HFFc6 (cell line): Measurements from ENCODE around the gene COCH. TPM values are rescaled to one million over a fixed set of nuclear protein-coding genes. Genes with fewer than 3 reads are reported as not detected.
A peak's percentile ranks its signal among the peaks of the same experiment; 100 is the strongest.

ENCODE experiments used
- DNase-seq: peaks from one replicate; pipeline ENCODE4 v3.0.0-alpha.2; 2018
- H3K27ac Mint-ChIP-seq: 2 replicates; pipeline ENCODE4 v1.8.0; 2020; ENCODE audit warnings: mild to moderate bottlenecking, mixed read lengths
- H3K27me3 Mint-ChIP-seq: 2 replicates; pipeline ENCODE4 v1.8.0; 2021; ENCODE audit warnings: mild to moderate bottlenecking, moderate library complexity, mixed read lengths; ENCODE audit not compliant: insufficient read depth
- H3K36me3 Mint-ChIP-seq: 2 replicates; pipeline ENCODE4 v1.8.0; 2021; ENCODE audit warnings: low read depth, mixed read lengths
- H3K4me1 Mint-ChIP-seq: 2 replicates; pipeline ENCODE4 v1.8.0; 2020; ENCODE audit warnings: low read depth, mixed read lengths
- H3K4me3 Mint-ChIP-seq: 2 replicates; pipeline ENCODE4 v1.8.0; 2020; ENCODE audit warnings: mild to moderate bottlenecking, moderate library complexity, mixed read lengths
- H3K9me3 Mint-ChIP-seq: 2 replicates; pipeline ENCODE4 v1.8.0; 2020; ENCODE audit warnings: mild to moderate bottlenecking, mixed read lengths
- CTCF ChIP-seq: fragments of 200-600 bp; sonication (generic); IDR thresholded peaks from 2 replicates; pipeline ENCODE4 v1.5.0; 2021; ENCODE audit warnings: antibody characterized with exemption, mild to moderate bottlenecking
- total RNA-seq, 6 experiments: library from RNA; stranded (reverse); fragmentation: NEBNext Ultra II Directional; extraction: Animal tissue kit (Norgen Biotek cat#: 25700); gene quantifications; 2 replicates in 1 of 6; 3 replicates in 5 of 6; pipeline ENCODE4 v1.2.3, GENCODE V29; 2021

COCH gene
- total RNA-seq, 6 experiments from 2014 or later, result not detected

DNA sequence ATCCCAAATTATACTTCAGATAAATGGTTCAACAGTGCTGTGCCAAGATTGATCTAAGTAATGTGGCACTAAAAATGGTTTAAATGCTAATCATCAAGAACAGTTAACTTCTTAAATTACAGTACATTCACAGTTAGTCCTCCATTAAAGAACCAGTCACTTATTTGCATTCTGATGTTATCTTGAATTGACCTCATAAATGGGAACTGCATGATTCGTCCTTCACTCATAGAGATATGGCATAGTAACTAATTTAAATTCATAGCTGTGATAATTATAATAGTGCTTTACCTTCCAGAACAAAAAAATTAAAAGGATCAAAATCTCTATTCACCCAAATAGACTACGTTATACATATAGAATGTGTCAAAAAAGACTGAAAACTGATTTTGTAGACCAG is 61.1 kb downstream of the COCH start:
- H3K4me3 Mint-ChIP-seq, result no peak overlapping the region
- peaks cover 17% of the 10 kb centered on the region for H3K36me3 Mint-ChIP-seq
- peaks cover 36% of the 10 kb centered on the region for H3K4me1 Mint-ChIP-seq
- H3K9me3 Mint-ChIP-seq, result no peaks in the 10 kb centered on the region
- no peaks in the 10 kb centered on the region; the same call in 1 of the 2 replicates for H3K27me3 Mint-ChIP-seq
- TF ChIP-seq CTCF, result no peak
- H3K27ac Mint-ChIP-seq, result peak overlapping the region; percentile 25; the same call in 1 of the 2 replicates
- DNase-seq, result peak; percentile 5

DNA sequence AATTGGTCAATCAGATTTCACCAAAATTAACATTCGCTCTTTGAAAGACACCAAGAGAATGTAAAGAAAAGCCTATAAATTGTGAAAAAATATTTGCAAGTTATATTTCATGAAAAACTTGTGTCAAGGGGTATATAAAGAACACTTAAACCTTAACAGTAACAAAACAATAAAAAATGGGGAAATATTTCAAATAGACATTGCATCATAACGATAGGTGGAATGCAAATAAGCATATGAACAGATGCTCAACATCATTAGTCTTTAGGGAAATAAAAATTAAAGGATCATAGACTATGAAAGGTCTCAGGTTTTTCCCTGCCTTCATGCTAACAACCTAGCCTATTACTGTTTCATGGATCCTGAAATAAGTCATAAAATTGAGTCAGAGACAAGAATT is 64.3 kb downstream of the COCH start:
- Mint-ChIP-seq H3K36me3 (peaks cover 30% of the 10 kb centered on the region), H3K4me3 (no peak overlapping the region), H3K9me3 (no peaks in the 10 kb centered on the region), H3K4me1 (peaks cover 40% of the 10 kb centered on the region), H3K27me3 (no peaks in the 10 kb centered on the region), H3K27ac (no peak overlapping the region)
- TF ChIP-seq CTCF, result no peak
- no peak for DNase-seq

Other genes with a start within 250 kb of the COCH start
- gene AP4S1, start 151.1 kb downstream of the COCH start, total RNA-seq, result 10 to 100 TPM in 1 of 6 experiments, 1 to 10 TPM in 5; 6.5 to 10.0 (median 7.5) TPM
- 10 to 100 TPM; 34.5 to 40.6 (median 38.6) TPM for gene STRN3, start 151.8 kb downstream of the COCH start, total RNA-seq